NK-92 (cell line): ENCODE results near the gene SGIP1.
"Not testable (repeated sequence)": the region's sequence is repeated elsewhere in the genome, so short reads cannot be mapped to it uniquely, and the experiment has no call there.

Experiments
- DNase-seq: peaks from one replicate; lab custom pipeline; 2025; ENCODE audit not compliant: unreplicated experiment; lab: John Stamatoyannopoulos, UW

The SGIP1 gene

DNA sequence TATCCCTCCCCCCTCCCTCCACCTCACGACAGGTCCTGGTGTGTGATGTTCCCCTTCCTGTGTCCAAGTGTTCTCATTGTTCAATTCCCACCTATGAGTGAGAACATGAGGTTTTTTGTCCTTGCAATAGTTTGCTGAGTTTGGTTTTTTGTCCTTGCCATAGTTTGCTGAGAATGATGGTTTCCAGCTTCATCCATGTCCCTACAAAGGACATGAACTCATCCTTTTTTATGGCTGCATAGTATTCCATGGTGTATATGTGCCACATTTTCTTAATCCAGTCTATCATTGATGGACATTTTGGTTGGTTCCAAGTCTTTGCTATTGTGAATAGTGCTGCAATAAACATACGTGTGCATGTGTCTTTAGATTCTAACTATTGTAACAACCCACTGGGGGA, 261.9 kb downstream of the SGIP1 start:
- not testable (repeated sequence) for DNase-seq
